Sigmoid colon (tissue), 7 donors: ENCODE measurements around the gene SDK1. TPM values are rescaled to one million over a fixed set of nuclear protein-coding genes. Genes with fewer than 3 reads are reported as not detected.

ENCODE experiments used
- DNase-seq: peaks from one replicate; pipeline ENCODE4 v3.0.0-alpha.2; 2019
- H3K27ac ChIP-seq, 4 donors: fragments of 200-600 bp; sonication (generic); one replicate each; pipeline ENCODE4 v1.5.1; 2016 to 2019; ENCODE audit warnings: mild to moderate bottlenecking in 1 of 4
- H3K27me3 ChIP-seq, 3 donors: fragments of 200-600 bp; sonication (generic); one replicate each; pipeline ENCODE4 v1.5.1; 2019; ENCODE audit warnings: mild to moderate bottlenecking in 1 of 3
- H3K36me3 ChIP-seq, 4 donors: fragments of 200-600 bp; sonication (generic); one replicate each; pipeline ENCODE4 v1.5.1; 2016 to 2019
- H3K4me1 ChIP-seq, 4 donors: fragments of 200-600 bp; sonication (generic); one replicate each; pipeline ENCODE4 v1.5.1; 2017 to 2019
- H3K4me3 ChIP-seq, 4 donors: fragments of 200-600 bp; sonication (generic); one replicate each; pipeline ENCODE4 v1.5.1; 2017 to 2019; ENCODE audit warnings: mild to moderate bottlenecking in 2 of 4, moderate library complexity in 1 of 4
- H3K9me3 ChIP-seq, 4 donors: fragments of 200-600 bp in 3 of 4; sonication (generic) in 3 of 4; one replicate each; pipeline versions ENCODE4 v1.5.1 to v1.6.1; 2013 to 2019
- EP300 ChIP-seq, 4 donors: sonication (generic); formaldehyde crosslinking; IDR thresholded peaks; one replicate each; pipeline ENCODE4 v1.6.1; 2017; ENCODE audit warnings: antibody characterized with exemption in 4 of 4
- POLR2A ChIP-seq, 2 donors: fragments of 450-650 bp; IDR thresholded peaks; one replicate each; pipeline ENCODE4 v1.6.1; 2016; ENCODE audit warnings: antibody characterized with exemption in 2 of 2, mild to moderate bottlenecking in 2 of 2, moderate library complexity in 2 of 2
- POLR2AphosphoS5 ChIP-seq, 4 donors: sonication (generic); formaldehyde crosslinking; IDR thresholded peaks; one replicate each; pipeline ENCODE4 v1.6.1; 2017; ENCODE audit warnings: antibody characterized with exemption in 4 of 4
- WGBS, 2 donors: extraction: QIAGEN DNeasy Blood & Tissue Kit; methylation state at CpG; one replicate each; pipeline ENCODE4 v1.1.7; 2013; 5-methylcytosine and 5-hydroxymethylcytosine counted together
- intact Hi-C: fragments of 100-400 bp; cut with DNase I; formaldehyde crosslinking; loops from one replicate; pipeline ENCODE4 v1.15.1; 2023
- polyA plus RNA-seq, 3 donors: library from polyadenylated mRNA; stranded (reverse); fragments of 200-250 nt; gene quantifications; one replicate each; pipeline ENCODE4 v1.2.3, GENCODE V29; 2013
- total RNA-seq, 4 donors: library from RNA; depleted of rRNA; stranded (reverse); fragments of >200 nt; gene quantifications; one replicate each; pipeline ENCODE4 v1.1.0, GENCODE V29; 2016
- TF ChIP-seq, protein P1 (sequence below), 4 experiments: fragments of 450-650 bp in 3 of 4; fragments of 200-600 bp in 1 of 4; IDR thresholded peaks; one replicate each; pipeline ENCODE4 v1.5.1; 2016 to 2019; ENCODE audit warnings: antibody characterized with exemption in 4 of 4, mild to moderate bottlenecking in 3 of 4, moderate library complexity in 2 of 4
- donor health status: healthy with polysubstance abuse.
- donor health status: Bipolar disorder and iron deficiency.
- donor health status: healthy.

Gene SDK1
- total and polyA plus RNA-seq, 7 donors = under 0.01 to 23.0 (median 10.0) TPM; not detected in 1

DNA sequence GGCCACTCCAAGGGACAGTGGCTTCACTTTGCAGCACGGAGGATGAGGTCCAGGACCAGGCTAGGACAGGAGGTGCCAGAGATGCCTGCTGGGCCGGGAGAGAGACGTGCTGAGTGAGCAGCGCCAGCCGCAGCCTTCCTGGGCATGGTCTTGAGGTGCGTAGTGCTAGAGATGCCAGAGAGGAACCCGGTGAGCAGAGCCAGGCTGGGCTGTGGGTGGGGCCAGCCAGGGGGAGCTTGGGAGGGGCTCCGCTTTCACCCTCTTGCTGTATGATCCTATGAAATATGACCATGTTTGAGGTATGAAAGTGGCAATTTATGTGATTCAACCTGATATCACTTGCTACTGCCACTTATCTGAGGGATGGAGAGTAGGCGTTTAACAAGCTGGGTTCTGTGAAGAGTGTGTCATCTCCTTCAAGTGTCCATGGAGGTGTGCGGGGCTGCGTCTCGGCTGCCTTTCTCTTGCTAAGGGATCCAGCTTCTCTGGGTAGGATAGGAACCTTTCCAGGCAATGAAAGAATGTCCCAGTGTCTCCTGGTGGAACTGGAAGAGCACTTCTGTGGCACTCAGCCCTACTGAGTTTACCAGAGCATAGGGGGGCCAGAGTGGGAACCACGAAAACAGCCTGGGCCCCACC is 862.6 kb downstream of the SDK1 start:
- 87 to 93% methylated on average over 13 of the region's 13 CpGs for WGBS, 2 donors
- Histone ChIP-seq H3K4me3 (no peak overlapping the region), H3K9me3 (no peaks in the 10 kb centered on the region), H3K27me3 (no peaks in the 10 kb centered on the region), H3K27ac (peak overlapping the region in 2 of 4 donors; percentile 50 to 58), H3K36me3 (no peaks in the 10 kb centered on the region), H3K4me1 (no peaks in the 10 kb centered on the region)
- intact Hi-C loops = no loop called here
- no peak for TF ChIP-seq POLR2A (IDR thresholded peaks at IDR 0.05)
- TF ChIP-seq, protein P1, sequence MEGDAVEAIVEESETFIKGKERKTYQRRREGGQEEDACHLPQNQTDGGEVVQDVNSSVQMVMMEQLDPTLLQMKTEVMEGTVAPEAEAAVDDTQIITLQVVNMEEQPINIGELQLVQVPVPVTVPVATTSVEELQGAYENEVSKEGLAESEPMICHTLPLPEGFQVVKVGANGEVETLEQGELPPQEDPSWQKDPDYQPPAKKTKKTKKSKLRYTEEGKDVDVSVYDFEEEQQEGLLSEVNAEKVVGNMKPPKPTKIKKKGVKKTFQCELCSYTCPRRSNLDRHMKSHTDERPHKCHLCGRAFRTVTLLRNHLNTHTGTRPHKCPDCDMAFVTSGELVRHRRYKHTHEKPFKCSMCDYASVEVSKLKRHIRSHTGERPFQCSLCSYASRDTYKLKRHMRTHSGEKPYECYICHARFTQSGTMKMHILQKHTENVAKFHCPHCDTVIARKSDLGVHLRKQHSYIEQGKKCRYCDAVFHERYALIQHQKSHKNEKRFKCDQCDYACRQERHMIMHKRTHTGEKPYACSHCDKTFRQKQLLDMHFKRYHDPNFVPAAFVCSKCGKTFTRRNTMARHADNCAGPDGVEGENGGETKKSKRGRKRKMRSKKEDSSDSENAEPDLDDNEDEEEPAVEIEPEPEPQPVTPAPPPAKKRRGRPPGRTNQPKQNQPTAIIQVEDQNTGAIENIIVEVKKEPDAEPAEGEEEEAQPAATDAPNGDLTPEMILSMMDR (IDR thresholded peaks at IDR 0.05) = no peak
- no peak for TF ChIP-seq POLR2AphosphoS5 (IDR thresholded peaks at IDR 0.05)
- no peak for TF ChIP-seq EP300 (IDR thresholded peaks at IDR 0.05)
- no peak for DNase-seq

DNA sequence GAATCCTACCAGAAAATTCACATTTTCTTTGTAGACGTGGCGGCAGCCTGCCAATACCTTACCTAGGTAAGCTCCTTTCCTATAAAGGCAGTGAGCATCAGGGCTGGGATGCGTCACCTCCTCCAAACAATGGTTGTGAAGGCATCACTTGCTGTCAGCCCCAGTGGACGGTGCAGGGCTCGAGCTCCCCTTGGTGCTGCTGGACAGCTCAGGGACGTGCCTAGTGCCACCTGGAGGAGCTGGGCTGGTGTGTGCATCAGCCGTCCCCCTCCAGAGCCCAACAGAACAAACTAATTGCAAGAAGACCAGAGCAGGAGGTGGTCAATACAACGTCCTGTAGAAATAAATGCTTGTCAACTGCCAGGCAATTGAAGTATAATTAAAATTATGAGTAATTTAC is 863.5 kb downstream of the SDK1 start:
- Histone ChIP-seq H3K27me3 (no peaks in the 10 kb centered on the region), H3K4me1 (no peaks in the 10 kb centered on the region), H3K36me3 (no peaks in the 10 kb centered on the region), H3K4me3 (no peak overlapping the region), H3K27ac (no peak overlapping the region), H3K9me3 (no peaks in the 10 kb centered on the region)
- no peak for DNase-seq
- TF ChIP-seq POLR2AphosphoS5 (IDR thresholded peaks at IDR 0.05) = no peak
- no peak for TF ChIP-seq EP300 (IDR thresholded peaks at IDR 0.05)
- TF ChIP-seq, protein P1 (IDR thresholded peaks at IDR 0.05) = no peak
- no peak for TF ChIP-seq POLR2A (IDR thresholded peaks at IDR 0.05)
- intact Hi-C loops = no loop called here
- WGBS, 2 donors = 69 to 78% methylated on average over 8 of the region's 8 CpGs

DNA sequence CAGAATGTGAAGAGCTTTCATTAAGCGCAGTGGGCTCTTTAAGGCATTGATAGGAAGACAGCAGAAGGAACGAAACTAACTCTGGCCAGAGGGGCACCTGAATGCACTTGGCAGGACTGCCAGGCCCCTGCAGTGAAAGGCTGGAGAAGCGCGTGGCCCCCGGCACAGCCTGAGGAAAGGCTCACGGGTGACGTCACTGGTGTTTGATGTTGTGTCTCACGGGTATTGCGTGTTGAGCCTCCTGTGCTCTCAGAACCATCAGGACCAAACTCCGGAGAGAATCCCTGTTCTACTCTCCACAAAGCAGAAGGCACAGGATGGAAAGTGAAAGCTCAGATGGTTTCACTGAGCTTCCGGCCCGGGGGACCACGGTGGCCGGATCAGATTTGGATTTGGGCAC is 865.3 kb downstream of the SDK1 start:
- no peak for DNase-seq
- Histone ChIP-seq H3K4me1 (no peaks in the 10 kb centered on the region), H3K27ac (no peak overlapping the region), H3K36me3 (no peaks in the 10 kb centered on the region), H3K27me3 (no peaks in the 10 kb centered on the region), H3K9me3 (no peaks in the 10 kb centered on the region), H3K4me3 (no peak overlapping the region)
- 91 to 93% methylated on average over 14 of the region's 14 CpGs for WGBS, 2 donors
- TF ChIP-seq, protein P1 (IDR thresholded peaks at IDR 0.05) = no peak
- TF ChIP-seq POLR2AphosphoS5 (IDR thresholded peaks at IDR 0.05) (no peak), POLR2A (IDR thresholded peaks at IDR 0.05) (no peak), EP300 (IDR thresholded peaks at IDR 0.05) (no peak)
- intact Hi-C loops = no loop called here

DNA sequence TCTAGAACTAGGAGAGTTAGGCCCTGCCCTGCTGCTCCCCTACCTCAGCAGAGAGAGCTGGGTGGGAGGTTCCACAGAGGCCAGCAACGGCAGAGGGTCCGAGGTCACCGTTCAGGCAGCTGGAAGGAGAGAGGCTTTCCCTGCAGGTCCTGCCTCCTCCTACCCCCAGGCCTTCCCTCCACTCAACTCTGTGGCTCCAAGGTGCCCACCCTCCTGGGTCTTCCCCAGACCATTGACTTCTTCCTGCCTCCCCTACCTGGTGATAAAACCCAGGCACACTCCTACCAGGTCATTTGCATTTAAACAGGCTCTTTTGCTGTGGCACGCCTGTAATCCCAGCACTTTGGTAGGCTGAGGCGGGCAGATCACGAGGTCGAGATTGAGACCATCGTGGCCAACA is 865.8 kb downstream of the SDK1 start:
- Histone ChIP-seq H3K9me3 (no peaks in the 10 kb centered on the region), H3K4me1 (no peaks in the 10 kb centered on the region), H3K4me3 (no peak overlapping the region), H3K27me3 (no peaks in the 10 kb centered on the region), H3K27ac (no peak overlapping the region), H3K36me3 (no peaks in the 10 kb centered on the region)
- TF ChIP-seq EP300 (IDR thresholded peaks at IDR 0.05) (no peak), POLR2AphosphoS5 (IDR thresholded peaks at IDR 0.05) (no peak), POLR2A (IDR thresholded peaks at IDR 0.05) (no peak)
- TF ChIP-seq, protein P1 (IDR thresholded peaks at IDR 0.05) = no peak
- WGBS, 2 donors = 81 to 86% methylated on average over 8 of the region's 8 CpGs
- DNase-seq = no peak
- intact Hi-C loops = no loop called here

DNA sequence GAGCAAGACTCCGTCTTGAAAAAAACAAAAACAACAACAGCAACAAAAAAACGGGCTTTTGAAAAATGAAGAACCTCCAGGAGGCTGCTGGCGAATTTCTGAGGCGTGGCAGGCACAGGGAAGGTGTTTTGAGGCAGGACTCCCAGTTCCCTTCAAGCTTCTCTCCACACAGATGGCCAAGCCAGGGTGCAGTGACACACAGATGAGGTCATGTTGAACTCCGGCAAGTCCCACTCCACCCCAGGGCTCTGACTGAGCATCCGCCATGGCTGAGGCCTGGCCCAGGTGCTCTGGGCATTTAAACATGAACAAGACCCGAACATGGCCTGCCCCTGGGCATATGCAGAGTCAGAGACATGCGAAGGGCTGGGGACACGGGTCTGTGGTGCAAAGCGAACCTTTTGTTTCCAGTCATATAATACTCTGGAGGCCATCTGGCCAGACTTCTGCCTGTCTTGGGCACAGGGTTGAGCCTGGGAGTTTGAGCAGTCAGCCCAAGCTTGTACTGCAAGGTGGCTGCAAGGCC is 866.4 kb downstream of the SDK1 start:
- Histone ChIP-seq H3K4me1 (no peaks in the 10 kb centered on the region), H3K9me3 (no peaks in the 10 kb centered on the region), H3K27me3 (no peaks in the 10 kb centered on the region), H3K36me3 (no peaks in the 10 kb centered on the region), H3K4me3 (no peak overlapping the region), H3K27ac (no peak overlapping the region)
- no peak for DNase-seq
- intact Hi-C loops = no loop called here
- TF ChIP-seq, protein P1 (IDR thresholded peaks at IDR 0.05) = no peak
- no peak for TF ChIP-seq POLR2AphosphoS5 (IDR thresholded peaks at IDR 0.05)
- no peak for TF ChIP-seq EP300 (IDR thresholded peaks at IDR 0.05)
- WGBS, 2 donors = 89 to 91% methylated on average over 10 of the region's 10 CpGs
